VCaP (cell line): Measurements from ENCODE around the gene PAQR4.

Source experiments
- H3K27ac ChIP-seq: fragments of 450-650 bp; 2 replicates; pipeline ENCODE4 v1.5.1; 2017
- TF ChIP-seq, protein P1 (sequence below): fragments of 450-650 bp; conservative IDR thresholded peaks from 2 replicates; pipeline ENCODE4 v1.5.1; 2017; ENCODE audit warnings: mild to moderate bottlenecking, moderate library complexity

The PAQR4 gene

GRCh38 chr16:2967211-2967631 is 1.9 kb upstream of the PAQR4 start:
- no peak overlapping the region for H3K27ac ChIP-seq
- TF ChIP-seq, protein P1, sequence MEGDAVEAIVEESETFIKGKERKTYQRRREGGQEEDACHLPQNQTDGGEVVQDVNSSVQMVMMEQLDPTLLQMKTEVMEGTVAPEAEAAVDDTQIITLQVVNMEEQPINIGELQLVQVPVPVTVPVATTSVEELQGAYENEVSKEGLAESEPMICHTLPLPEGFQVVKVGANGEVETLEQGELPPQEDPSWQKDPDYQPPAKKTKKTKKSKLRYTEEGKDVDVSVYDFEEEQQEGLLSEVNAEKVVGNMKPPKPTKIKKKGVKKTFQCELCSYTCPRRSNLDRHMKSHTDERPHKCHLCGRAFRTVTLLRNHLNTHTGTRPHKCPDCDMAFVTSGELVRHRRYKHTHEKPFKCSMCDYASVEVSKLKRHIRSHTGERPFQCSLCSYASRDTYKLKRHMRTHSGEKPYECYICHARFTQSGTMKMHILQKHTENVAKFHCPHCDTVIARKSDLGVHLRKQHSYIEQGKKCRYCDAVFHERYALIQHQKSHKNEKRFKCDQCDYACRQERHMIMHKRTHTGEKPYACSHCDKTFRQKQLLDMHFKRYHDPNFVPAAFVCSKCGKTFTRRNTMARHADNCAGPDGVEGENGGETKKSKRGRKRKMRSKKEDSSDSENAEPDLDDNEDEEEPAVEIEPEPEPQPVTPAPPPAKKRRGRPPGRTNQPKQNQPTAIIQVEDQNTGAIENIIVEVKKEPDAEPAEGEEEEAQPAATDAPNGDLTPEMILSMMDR = no peak

DNA sequence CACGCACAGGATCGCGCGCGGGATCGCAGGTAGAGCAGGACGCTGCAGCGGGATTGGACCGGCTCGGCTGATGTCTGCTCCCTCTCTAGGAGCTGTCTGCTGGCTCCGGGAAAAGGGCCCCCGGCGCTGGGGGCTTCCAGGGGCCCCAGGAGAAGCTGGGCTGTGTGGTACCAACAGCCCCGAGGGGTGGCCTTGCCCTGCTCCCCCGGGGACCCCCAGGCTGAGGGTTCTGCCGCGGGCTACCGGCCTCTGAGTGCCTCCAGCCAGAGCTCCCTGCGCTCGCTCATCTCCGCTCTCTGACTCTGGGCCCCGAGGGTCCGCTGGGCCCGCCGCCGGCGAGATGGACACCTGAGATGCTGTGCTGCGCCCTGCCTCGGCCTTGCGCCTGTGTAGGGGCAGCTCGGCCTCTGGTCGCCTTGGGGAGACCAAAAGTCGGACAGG is 1.4 kb upstream of the PAQR4 start:
- H3K27ac ChIP-seq = no peak overlapping the region
- TF ChIP-seq, protein P1 = no peak

DNA sequence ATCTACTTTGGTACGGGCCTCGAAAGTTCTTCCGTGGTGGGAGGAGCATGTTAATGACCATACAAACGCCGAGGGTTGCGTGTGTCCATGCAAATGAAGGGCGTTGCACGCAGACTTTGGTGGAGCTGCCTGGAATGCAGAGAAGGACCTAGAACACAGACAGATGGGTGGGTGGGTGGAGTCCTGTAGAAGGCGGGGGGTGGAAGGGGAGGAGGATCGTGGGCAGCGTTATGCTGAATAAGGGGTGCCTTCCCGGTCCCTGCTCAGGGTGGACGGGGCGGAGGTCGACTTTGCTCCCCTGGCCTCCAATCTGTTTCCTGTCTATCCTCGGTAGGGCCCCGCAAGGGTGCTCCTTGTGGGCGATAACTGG is 795 bp upstream of the PAQR4 start:
- H3K27ac ChIP-seq = peak overlapping the region; percentile 76
- TF ChIP-seq, protein P1 = no peak

DNA sequence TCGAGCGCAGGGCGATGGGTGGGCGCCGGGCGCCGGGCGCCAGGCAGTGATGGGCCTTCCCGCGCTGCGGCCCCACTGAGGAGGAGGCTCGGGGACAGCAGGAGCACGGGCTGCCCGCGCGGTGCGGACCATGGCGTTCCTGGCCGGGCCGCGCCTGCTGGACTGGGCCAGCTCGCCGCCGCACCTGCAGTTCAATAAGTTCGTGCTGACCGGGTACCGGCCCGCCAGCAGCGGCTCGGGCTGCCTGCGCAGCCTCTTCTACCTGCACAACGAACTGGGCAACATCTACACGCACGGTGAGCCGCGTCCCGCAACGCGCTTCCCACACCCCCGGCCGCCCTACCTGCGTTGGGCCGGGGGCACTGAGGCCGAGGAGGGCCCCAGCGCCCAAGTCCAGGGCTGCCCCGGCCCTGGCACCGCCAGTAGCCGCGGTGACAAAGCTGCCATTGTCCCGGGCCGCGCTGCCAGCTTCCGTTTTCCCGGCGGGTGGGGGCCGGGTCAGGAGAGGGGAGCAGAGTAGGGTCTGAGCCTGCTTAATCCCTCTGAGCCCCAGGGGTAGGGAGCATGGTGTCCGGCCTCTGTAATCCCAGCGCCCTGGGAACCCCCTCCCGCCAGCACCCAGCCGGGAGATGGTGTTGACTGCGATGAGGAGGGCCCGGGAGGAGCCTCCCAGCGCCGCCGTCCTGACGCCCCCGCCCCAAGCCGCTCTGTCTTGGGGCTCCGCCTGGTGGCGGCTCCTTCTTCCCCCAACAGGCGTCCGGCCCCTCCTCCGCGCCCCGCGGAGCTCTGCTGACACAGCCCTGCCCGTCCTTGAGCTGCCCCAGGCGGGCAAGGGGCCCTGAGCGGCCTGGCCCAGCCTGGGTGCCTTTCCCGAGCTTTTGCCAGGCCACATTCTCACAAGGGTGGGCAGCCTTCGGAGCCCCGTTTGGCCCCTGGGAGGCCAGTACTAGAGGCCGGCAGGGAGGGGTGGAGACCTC is 685 bp downstream of the PAQR4 start:
- TF ChIP-seq, protein P1 = peak; percentile 41
- H3K27ac ChIP-seq = peak overlapping the region; percentile 76

GRCh38 chr16:2970563-2970962 is 1.4 kb downstream of the PAQR4 start:
- peak overlapping the region; percentile 76 for H3K27ac ChIP-seq
- TF ChIP-seq, protein P1 = no peak

GRCh38 chr16:2971134-2971984 is 2.2 kb downstream of the PAQR4 start:
- peak overlapping the region; percentile 76 for H3K27ac ChIP-seq
- TF ChIP-seq, protein P1 = no peak
